CD4-positive, alpha-beta T cell treated with Interleukin-6 at 100 ng/mL for 8 hours (primary cell): Measurements from ENCODE around the gene STN1.

Experiments used
- DNase-seq: peaks from one replicate; pipeline ENCODE4 v3.0.0-alpha.2; 2020; ENCODE audit warnings: mixed read lengths, low spot score

Gene STN1

DNA sequence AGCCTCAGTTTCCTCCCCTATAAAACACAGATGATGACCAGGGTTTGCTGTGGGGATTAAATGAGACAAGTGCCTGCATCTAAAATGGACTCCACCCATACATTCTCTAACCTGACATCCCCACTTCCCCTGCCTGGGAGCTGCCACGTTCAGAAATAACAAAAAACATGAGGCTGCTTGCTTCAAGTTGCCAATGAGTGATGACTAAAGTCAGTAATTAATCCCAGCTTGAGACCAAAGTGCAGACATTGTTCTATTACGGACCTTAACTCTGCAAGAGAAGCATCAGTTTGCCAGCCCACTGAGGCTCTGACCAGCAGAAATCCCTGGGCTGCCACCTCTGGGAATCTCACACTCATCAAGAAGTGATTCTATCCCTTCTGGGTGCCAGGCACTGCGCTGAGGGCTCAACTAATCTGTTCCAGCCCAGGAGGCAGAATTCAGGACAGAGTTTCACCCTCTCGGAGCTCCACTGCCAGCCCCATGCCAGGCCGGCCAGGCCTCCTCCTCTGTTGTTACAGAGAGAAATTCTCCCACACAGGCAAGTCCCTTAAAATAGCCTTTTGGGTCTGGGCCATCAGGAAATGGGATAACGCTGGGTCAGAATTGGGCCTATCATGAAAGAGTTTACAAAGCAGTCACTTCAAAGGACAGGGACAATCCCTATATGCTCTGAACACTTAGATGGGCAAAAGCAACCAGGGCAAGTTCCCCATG lies 74.0 kb downstream of the STN1 start:
- no peak for DNase-seq

DNA sequence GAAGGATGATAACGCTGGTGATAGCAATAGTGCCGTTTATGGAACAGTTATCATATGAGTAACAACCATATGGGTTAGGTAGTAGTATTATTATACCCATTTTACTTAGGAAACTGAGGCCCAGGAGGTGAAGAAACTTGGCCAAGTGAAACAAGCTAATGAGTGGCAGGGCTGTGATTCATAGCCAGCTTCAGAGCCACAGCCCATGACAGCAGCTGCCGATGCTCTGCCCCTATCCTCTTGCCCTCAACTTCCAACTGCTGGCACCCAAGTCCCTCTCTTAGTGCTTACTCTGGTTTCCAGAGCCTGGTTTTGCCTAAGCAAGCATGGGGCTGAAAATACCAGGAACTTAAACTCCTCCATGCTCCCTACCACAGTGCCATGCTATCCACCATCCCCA lies 74.9 kb downstream of the STN1 start:
- no peak for DNase-seq

DNA sequence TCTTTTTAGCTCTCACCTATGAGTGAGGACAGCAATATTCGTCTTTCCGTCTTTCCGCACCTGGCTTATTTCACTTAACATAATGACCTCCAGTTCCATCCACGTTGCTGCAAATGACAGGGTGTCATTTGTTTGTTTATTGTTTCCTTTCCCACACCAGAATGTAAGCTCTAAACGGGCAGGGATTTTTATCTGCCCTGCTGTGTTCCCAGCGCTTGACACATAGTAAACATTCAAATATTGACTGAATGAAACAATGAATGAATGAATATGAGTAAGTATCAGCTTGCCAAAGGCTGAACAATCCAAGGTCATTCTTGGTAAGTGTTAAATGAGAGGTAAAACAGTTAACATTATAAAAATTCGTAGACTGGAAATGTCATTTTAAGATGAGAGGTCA lies 75.4 kb downstream of the STN1 start:
- DNase-seq, result no peak

GRCh38 chr10:103841519-103841918 lies 76.5 kb downstream of the STN1 start:
- DNase-seq, result no peak

DNA sequence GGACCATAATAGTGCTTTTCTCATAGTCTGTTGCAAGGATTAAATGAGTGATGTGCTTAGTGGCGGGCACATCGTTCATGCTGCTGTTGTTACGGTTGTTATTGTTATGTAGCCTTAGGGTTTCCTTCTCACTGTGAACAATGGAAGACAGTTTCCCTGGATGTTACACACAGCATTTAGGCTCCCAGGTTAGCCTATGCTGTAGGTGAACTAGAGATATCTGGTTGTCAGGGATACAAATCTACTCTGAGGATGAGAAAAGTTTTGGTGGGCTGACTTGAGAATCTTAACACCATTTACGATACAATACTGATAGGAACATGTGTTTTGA lies 77.3 kb downstream of the STN1 start:
- no peak for DNase-seq

DNA sequence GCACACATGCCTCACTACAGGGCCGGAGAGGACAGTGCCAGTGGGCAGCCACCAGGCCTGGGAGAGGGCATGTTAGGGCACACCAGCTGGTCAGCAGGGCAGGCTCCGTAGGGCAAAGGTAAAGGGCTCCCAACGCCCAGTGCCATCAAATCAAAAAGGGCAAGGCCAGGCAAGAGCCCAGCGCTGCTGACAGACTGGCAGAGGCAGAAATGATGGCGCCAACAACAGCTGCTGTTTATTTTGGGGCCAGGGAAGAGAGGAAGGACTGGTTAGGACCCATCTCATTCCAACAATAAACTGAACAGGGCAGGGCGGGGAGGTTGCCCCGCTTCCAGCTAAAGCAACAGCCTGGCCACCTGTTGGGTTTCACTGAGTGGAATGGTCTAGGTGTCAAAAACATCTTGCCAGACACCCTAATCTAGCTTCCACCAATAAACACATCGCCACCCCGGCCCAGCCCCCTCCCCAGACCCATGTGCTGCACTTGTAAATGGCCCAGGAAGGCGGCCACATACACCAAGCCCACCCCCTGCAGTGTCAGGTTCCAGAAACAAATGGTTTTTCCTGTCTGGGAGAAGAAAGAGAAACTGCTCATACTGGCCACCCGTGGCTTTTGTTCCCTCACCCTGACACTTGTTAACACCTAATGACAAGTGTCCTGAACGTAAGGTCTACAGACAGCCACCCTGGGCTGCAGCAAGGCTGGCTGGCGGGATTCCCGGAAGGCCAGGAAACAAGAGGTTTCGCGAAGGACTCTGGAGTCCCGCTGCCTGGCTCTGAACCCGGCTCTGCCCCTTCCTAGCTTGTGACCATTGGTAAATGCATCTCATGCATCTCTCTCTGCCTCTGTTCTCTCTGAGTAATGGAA lies 77.9 kb downstream of the STN1 start:
- no peak for DNase-seq

DNA sequence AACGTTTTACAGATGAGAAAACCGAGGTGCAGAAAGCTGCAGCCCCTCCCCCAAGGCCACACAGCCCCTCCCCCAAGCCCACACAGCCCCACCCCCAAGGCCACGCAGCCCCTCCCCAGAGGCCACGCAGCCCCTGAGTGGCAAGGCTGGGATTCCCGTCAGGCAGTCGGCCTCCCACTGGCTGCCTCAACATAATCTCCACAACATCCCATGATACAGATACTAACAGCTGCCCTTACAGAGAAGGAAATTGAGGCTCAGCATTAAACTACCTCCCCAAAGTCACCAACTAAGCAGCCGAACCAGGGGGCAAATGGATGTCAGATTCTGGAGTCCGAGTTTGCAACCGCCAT lies 78.5 kb downstream of the STN1 start:
- DNase-seq, result no peak

DNA sequence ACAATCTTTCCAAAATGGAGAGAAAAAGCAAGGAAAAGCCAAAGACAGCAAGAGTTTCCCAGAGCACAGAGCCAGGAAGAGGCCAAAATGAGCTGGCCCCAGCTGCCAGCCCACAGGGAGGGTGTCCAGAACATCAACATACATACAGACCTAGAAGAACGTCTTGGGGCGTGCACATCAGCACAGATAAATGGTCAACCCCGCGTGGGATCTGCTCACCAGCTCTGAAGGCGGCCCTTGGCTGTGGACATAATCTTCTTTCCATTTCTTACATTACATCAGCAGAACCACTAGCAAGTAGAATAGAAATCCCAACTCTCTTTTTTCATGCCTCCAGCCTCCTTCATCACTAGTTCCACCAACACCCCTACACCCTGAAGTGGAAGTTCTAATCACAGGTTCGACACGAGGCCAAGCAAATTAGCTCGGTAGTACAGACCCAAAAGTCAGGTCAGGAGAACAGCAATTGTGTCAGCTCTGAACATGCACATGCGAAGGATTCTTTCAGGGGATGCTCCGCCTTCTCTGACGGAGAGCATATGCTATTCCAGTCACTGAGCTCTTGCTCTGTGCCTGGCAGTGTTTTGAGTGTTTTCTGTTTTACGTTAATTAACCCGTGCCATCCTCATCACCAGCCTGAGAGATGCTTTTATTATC lies 79.0 kb downstream of the STN1 start:
- no peak for DNase-seq

DNA sequence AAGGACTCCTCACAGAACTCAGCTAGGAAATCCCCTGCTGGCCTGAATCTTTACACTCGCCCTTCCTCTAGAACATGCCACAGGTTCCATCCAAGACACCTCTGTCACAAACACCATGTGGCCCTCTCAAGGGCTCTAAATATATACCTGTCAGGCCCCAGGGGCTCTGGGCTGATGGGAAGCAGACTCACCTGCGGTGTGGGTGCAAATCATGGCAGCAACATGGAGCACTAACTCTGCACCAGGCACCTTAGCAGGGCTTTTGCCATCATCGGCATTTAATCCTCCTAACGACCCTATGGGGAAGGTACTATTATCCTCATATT lies 80.0 kb downstream of the STN1 start:
- DNase-seq, result no peak

GRCh38 chr10:103837370-103838069 lies 80.5 kb downstream of the STN1 start:
- no peak for DNase-seq

GRCh38 chr10:103836861-103837260 lies 81.1 kb downstream of the STN1 start:
- no peak for DNase-seq

DNA sequence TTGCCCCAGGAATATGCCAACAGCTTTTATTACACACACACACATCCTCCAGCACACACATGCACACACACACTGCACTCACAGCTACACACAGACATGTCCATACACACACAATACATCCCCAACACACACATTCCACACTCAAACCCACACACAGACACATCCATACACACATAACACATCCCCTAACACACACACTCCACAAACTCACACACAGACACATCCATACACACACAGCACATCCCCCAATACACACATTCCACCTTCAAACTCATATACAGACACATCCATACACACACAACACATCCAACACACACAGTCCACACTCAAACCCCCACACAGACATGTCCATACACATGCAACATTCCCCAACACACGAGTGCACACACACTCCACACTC lies 81.7 kb downstream of the STN1 start:
- DNase-seq, result no peak

DNA sequence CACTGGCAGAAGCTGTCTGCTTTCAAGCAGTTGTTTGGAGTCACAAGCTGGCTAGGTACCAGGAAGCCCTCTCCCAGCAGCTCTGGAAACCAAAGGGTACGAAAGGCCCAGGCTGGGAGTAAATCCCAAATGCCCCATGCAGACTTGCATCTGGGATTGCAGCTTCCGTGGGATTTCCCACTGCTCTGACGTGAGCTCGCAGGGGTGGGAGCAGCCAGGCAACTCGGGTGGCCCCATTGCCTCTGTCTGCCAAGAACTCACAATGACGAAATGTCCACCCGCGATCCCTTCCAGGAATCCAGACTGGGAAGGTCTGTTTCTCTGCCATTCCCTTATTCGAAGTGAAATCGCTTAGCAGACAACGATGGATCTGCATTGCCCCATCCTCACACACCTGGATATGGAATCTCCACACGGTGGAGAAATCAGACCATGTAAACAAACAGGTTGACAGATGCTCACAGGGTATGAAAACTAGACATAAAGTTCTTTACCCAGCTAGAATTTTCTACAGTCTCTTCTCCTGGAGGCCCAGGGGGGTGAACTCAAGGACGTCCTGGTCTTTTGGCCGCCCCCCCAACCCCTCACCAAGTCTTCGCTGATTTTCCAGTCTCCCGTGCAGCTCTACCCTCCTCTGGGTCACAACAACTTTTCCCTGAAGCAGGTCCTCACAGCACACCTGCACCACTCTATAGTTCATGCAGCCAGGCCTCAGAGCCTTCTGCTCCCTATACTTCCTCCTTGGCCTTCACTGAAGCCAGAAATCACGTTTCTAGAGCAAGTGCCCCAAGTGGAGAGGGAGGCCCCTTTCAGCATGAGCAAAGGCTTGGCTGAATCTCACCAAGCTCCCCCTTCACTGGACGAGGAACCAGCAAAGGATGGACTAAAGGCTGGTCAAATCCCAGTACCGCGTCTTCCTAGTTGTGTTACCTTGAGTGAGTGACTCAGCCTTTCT lies 82.6 kb downstream of the STN1 start:
- DNase-seq, result no peak

GRCh38 chr10:103834436-103835095 lies 83.4 kb downstream of the STN1 start:
- DNase-seq, result no peak

DNA sequence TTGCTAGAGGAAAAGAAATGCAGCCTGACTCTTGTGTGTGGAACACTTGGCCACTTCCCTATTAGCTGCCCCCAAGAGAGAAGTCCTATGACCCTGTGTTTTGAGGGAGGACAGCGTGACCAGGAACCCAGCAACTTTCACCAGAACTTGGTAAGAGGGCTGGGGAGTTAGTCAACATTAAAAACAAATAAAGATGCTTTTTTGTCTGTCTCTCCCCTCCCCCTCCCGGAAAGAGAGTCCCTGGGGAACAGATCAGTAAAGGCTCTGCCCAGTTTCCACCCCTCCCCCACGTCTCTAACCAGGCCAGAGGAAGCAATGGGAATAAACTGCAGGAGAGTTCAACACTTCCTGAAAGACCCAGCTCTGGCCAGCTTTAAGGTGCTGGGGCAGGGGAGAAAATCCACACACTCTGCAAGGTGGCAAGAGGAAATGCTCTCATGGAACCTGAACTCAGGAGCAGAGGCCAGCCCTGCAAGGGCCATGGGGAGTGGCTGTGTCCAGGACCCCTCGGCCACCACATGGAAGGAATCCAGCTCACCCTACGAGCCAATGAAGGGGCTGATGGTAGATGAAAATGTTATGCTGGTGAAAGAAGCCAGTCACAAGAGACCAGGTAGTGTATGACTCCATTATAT lies 84.1 kb downstream of the STN1 start:
- no peak for DNase-seq

GRCh38 chr10:103832806-103833205 lies 85.2 kb downstream of the STN1 start:
- no peak for DNase-seq
